Measurements from ENCODE around the gene TRMT1. TPM values are rescaled to one million over a fixed set of nuclear protein-coding genes. Genes with fewer than 3 reads are reported as not detected.

Gene TRMT1
- total RNA-seq, 1 donor from 2014 or later = 39.2 TPM

DNA sequence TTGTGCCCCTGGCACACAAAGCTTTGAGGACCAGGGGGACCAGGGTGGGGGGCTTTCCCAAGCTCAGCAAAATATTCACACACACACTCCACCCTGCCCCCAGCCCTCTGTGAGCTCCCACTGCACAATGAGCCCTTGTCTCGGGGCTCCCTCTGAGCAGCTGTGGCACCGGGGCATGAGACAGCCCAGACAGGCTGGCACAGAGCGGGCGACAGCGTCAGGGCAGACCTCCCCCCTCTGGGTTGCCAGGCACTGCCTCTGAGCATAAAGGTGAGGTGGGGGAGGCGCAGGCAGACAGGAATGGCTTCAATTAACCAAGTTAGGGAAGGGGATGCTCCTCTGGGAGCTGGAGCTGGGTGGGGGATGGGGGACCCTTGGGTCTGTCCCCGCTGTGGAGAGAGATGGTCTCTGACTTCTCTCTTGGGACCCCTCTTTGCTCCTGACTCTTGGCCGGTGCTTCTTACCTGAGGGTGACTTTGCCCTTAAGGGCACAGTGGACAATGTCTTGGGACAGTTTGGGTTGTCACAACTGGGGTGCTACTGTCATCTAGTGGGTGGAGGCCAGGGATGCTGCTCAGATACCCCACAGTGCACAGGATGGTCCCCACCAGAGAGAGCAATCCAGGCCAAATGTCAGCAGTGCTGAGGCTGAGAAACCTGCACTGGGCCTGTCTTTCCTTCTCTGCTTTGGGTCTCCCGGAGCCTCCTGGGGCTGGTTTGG lies 44.2 kb downstream of the TRMT1 start:
- no peak for DNase-seq (ENCODE audit: low read depth, low spot score)

DNA sequence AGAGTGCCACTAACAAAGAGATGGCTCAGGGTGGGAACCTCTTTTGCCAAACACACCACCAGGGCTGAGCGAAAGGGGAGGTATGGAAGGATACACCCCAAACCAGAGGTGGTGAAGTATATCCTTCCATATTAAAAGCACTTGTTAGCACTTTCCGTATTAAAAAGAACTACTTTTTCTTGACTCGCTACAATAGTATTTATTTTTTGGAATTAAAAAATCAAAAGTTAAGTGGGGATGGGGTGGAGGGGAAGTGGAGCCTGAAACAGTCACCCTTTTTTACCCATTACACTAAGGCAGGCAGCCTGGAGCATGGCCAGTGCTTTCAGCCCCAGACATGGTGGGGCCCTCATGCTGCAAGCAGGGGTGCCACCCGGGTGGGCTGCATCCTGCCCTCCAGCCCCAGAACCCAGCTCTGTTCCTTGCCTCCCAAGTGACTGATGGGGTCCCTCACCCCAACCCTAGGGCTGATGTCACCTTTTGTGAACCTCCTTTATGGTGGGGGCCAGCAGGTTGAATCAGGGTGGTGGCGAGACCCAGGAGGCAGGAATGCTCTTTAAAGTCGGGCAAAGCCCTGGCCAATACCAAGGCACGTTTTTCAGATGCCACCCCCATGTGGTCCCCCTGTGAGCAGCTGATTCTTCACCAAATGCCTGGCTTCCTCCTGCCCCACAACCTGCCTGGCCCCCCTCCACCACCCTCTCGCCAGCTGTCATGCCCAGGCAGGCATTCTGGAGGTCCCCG lies 44.9 kb downstream of the TRMT1 start:
- DNase-seq (ENCODE audit: low read depth, low spot score) = no peak

GRCh38 chr19:13070425-13071140 lies 46.0 kb downstream of the TRMT1 start:
- DNase-seq (ENCODE audit: low read depth, low spot score) = no peak

DNA sequence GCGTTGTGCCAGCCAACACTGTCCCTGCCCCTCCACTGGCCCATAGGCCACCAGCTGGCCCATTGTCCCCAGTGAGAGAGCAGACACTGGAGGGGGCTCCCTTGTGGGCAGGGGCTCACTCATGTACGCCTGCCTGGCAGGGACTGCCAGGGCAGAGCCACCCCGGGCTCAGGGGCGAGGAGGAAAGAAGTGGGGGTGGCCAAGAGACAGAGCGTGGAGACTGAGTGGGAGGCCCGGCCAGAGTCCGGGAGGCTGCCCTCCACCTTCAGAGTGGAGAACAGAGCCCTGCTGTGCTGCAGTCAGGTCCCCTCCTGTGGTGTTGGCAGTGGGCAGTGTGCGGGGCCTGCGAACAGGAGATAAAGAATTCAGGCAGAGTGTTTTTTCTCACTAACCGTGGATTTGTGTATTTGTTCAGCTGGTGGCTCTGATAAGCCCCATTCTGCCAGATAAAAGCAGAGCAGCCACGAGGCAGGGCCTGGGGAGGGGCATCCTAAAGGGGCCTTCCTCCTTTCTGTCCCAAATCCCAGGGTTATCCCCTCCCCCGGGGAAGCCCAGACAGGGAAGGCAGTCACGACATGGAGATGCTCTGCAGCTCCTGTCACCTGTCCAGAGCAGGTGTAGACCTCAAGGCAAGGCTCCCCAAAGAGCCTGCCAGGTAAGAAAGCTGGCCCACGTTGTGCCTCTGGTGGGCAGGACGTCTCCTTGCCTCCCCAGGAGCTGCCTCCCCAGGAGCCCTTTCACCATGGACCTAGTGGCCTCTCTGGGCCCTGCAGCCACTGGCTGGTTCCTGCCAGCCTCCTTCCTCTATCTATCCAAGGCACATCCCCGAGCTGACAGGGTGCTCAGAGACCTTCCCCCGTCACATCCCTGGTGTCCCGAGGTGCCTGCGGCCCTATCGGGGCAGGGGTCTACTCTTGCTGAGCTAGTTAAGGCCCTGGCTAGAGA lies 46.9 kb downstream of the TRMT1 start:
- DNase-seq (ENCODE audit: low read depth, low spot score) = no peak

- DNase-seq (ENCODE audit: low read depth, low spot score) = no peak
Observed at GRCh38 chr19:13068085-13068846, 48.3 kb downstream of the TRMT1 start.

GRCh38 chr19:13066933-13067807 lies 49.4 kb downstream of the TRMT1 start:
- DNase-seq (ENCODE audit: low read depth, low spot score) = no peak

- DNase-seq (ENCODE audit: low read depth, low spot score) = no peak
Observed at GRCh38 chr19:13066226-13066625, 50.3 kb downstream of the TRMT1 start.

GRCh38 chr19:13064092-13064489 lies 52.4 kb downstream of the TRMT1 start:
- DNase-seq (ENCODE audit: low read depth, low spot score) = no peak

GRCh38 chr19:13063461-13064091 lies 53.0 kb downstream of the TRMT1 start:
- DNase-seq (ENCODE audit: low read depth, low spot score) = no peak

- DNase-seq (ENCODE audit: low read depth, low spot score) = no peak
Observed at GRCh38 chr19:13062317-13062716, 54.2 kb downstream of the TRMT1 start.

DNA sequence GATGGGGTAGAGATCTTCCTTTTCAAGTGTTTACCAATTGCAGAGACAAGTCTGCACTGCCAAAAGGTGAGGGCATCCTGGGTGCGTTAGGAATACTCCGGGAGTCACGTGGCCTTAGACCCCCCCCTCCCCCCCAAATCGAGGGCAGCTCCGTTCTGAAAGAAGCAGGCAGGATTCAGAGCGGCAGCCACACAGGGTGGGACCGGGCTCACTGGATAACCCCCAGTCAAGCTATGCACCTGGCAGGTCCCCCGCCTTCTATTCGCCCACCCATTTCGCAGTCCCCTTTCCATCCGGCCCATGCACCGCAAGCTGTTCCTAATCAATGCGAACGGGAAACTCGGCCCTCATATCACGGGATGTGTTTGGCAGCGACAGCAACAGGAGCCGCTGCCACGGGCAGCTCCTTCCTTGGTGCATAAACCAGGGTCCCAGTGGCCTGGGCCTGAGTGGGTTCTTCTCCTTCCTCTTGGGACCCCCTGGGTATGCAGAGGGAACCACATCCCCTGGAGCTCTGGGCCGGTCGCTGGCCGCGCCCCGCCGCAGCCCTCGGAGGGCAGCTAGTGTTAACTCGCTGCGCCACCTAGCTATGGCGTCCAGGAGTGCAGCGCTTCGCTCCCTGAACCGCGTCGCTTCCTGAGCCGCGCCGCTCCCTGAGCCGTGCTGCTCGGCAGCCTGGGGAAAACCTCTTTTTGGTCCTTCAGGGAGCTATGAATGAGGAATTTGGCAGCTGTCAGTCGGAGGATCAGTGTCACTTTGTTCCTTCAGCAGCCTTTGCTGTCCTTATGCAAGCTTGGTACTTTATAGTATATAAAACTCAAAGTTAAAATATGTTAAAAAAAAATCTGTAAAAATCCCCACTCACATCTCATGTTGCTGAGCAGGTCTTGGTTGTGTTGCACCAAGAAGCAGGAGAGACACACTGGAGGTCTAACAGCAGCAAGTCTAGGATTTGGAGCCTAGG lies 55.3 kb downstream of the TRMT1 start:
- no peak for DNase-seq (ENCODE audit: low read depth, low spot score)

DNA sequence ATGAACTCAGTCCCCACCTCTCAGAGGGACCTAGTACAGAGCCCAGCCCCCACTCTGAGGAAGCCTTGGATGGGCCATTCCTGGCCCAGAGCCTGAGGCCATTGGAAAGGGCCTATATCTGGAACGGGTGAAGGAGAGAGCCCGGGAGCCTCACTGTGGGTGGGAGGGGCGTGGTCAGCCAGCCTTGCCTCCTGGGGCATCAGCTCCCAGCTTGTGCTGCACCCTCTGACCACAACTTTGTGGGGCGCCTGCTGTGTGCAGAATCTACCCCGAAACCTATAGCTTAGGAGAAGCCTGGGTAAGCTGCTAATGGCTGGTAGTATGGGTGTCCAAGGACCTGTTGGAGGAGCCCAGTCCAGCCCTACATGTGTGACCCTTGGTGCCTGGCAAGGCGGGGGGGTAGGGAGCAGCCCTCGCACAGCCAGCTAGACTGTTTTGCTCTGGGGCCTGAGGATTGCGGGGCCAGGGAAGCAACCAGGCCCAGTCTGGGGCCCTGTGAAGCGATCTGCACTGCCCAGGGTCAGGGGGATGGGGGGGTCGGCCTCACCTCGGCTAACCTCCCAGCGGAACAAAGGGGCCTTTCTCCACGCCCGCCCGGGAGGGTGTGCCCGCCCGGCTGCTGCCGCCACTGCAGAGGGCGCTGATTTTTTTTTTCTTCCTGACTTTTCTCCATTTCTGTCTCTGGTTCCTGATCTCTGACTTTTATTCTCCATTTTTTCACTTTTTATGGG lies 56.1 kb downstream of the TRMT1 start:
- no peak for DNase-seq (ENCODE audit: low read depth, low spot score)

DNA sequence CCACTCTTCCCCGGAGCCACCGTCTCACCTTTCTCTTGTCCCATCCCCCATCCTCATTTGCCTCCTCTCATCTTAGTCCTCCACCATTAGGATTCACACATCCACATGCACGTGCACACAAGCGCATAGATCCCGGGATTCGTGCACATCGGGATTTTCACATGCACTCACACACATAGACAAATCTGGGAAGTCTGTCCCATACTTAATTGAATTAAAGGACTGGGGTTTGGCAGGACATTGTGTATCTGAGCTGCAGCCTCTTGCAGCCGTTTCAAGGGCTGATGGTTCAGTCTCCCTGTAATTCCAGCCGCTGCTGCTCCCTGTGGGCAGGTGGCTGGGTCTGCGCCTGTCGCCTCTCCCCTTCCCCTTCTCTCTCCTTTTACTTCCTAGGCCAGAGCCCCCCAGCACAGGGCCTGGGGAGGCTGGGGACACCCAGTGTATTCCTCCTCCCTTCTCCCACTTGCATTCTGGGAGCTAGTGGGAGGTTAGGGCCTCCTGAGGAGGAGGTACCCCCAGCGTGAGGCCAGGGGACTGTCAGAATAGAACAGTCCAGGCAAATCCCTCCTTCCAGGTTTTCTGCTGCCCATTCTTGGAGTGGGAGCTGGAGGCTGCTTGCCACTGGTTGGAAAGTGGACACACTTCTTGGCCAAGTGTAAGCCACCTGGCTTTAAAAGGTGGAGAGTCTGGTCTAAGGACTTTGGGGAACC lies 57.4 kb downstream of the TRMT1 start:
- no peak for DNase-seq (ENCODE audit: low read depth, low spot score)

GRCh38 chr19:13057744-13058143 lies 58.8 kb downstream of the TRMT1 start:
- no peak for DNase-seq (ENCODE audit: low read depth, low spot score)

GRCh38 chr19:13057147-13057572 lies 59.4 kb downstream of the TRMT1 start:
- DNase-seq (ENCODE audit: low read depth, low spot score) = no peak

GRCh38 chr19:13056052-13056660 lies 60.4 kb downstream of the TRMT1 start:
- DNase-seq (ENCODE audit: low read depth, low spot score) = no peak

Data from pulmonary artery endothelial cell (primary cell).